ENCODE measurements around the gene NXPE3.

Gene NXPE3

DNA sequence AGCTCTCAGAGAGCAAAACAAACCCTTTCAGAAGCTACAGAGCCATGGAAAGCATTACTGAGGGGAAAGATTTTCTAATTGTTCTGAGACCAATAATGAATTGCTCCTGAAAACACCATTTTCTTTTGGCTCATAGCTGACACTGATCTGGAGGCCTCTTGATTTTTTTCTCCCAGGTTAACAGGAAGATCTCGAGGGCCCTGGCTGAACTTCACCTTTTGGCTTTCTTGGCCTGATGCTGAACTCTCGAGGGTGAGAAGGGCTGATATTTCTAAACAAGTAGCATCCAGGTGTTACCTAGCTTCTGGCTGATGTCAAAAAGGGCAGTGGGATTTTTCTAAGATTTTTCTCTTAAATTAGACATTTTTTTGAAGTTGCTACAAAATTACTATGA is 50.4 kb downstream of the NXPE3 start:
- DNase-seq (ENCODE audit: low read depth) = no peak
- TF ChIP-seq, protein P1, sequence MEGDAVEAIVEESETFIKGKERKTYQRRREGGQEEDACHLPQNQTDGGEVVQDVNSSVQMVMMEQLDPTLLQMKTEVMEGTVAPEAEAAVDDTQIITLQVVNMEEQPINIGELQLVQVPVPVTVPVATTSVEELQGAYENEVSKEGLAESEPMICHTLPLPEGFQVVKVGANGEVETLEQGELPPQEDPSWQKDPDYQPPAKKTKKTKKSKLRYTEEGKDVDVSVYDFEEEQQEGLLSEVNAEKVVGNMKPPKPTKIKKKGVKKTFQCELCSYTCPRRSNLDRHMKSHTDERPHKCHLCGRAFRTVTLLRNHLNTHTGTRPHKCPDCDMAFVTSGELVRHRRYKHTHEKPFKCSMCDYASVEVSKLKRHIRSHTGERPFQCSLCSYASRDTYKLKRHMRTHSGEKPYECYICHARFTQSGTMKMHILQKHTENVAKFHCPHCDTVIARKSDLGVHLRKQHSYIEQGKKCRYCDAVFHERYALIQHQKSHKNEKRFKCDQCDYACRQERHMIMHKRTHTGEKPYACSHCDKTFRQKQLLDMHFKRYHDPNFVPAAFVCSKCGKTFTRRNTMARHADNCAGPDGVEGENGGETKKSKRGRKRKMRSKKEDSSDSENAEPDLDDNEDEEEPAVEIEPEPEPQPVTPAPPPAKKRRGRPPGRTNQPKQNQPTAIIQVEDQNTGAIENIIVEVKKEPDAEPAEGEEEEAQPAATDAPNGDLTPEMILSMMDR (IDR thresholded peaks at IDR 0.05; ENCODE audit: control insufficient read depth, extremely low read depth, insufficient read depth) = no peak
- H3K4me3 ChIP-seq (ENCODE audit: low read depth, low read length) = no peak overlapping the region

DNA sequence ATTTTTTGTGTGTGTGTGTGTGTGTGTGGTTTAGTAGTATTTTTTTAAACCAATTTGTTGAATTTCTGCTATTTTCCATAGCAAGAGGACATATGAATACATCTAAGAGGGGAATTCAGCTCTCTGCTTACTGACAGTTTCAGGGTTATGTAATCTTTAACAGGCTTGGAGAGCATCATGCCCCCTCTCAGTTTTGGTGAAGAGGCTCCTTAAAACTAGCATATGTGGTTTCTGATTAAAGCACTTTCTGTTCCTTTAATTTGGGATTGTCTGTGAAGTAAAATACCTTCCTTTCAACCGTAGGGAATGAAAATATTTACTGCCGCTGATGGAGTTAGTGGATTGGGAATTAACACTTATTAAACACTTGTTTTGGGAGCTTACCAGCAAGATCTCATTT is 50.9 kb downstream of the NXPE3 start:
- H3K4me3 ChIP-seq (ENCODE audit: low read depth, low read length) = no peak overlapping the region
- no peak for DNase-seq (ENCODE audit: low read depth)
- TF ChIP-seq, protein P1 (IDR thresholded peaks at IDR 0.05; ENCODE audit: control insufficient read depth, extremely low read depth, insufficient read depth) = no peak

DNA sequence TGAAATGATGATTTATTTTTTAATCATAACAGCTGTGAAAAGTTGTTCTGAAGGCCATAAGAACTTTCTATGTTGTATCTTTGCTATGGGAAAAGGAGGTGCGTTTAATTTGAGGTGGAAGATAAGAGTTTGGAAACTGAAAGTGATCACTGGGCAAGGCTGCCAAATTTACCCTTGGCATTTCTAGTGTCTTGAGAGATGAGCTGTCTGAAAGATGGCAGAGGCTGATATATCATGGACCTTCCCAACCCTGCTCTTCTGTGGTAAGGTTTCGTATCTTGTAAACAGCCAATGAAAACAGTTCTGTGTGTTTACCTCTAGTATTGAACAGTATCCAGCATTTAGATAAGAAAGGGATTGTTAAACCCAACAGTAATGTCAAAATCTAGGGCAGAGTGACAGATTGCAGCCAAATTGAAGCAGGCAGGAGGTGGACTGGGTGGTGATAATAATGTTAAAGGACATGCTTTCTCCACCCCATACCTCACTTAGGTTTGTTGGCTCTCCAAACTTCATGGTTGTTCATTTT is 54.5 kb downstream of the NXPE3 start:
- no peak overlapping the region for H3K4me3 ChIP-seq (ENCODE audit: low read depth, low read length)
- no peak for DNase-seq (ENCODE audit: low read depth)
- TF ChIP-seq, protein P1 (IDR thresholded peaks at IDR 0.05; ENCODE audit: control insufficient read depth, extremely low read depth, insufficient read depth) = no peak

DNA sequence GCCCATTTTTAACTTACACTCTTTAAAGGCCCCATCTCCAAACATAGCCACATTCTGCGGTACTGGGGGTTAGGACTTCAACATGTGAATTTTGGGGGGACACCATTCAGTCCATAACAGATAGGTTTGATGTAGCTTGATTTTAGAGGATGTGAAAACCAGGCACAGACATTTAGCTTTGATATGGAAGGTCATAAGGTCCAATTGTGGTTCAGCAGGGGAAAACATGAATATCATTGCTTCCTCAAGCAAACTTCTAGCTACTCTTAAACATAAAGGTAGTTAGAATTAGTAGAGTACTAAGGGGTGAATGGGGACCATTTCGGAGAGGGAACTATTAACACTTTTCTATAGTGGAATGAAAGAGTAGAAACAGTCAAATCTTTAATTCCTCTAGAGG is 56.7 kb downstream of the NXPE3 start:
- TF ChIP-seq, protein P1 (IDR thresholded peaks at IDR 0.05; ENCODE audit: control insufficient read depth, extremely low read depth, insufficient read depth) = no peak
- DNase-seq (ENCODE audit: low read depth) = no peak
- H3K4me3 ChIP-seq (ENCODE audit: low read depth, low read length) = no peak overlapping the region

DNA sequence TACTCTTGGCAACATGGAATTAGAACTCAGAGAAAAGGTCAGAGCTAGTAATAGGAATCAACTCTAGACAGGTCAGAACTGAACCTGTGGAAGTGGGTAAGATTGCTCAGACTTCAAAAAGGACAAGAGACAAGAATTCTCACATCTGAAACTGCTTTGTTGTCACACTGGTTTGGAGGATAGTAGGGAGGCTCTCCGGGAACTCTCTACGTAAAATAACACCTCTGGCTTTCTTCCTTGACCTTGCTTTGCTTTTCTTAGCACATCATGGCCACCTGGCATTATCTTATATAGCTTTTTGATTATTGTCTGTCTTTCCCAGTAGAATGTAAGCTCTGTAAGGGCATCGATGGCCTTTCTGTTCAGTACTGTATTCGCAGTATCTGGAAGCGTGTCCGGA is 57.1 kb downstream of the NXPE3 start:
- no peak overlapping the region for H3K4me3 ChIP-seq (ENCODE audit: low read depth, low read length)
- TF ChIP-seq, protein P1 (IDR thresholded peaks at IDR 0.05; ENCODE audit: control insufficient read depth, extremely low read depth, insufficient read depth) = no peak
- no peak for DNase-seq (ENCODE audit: low read depth)

DNA sequence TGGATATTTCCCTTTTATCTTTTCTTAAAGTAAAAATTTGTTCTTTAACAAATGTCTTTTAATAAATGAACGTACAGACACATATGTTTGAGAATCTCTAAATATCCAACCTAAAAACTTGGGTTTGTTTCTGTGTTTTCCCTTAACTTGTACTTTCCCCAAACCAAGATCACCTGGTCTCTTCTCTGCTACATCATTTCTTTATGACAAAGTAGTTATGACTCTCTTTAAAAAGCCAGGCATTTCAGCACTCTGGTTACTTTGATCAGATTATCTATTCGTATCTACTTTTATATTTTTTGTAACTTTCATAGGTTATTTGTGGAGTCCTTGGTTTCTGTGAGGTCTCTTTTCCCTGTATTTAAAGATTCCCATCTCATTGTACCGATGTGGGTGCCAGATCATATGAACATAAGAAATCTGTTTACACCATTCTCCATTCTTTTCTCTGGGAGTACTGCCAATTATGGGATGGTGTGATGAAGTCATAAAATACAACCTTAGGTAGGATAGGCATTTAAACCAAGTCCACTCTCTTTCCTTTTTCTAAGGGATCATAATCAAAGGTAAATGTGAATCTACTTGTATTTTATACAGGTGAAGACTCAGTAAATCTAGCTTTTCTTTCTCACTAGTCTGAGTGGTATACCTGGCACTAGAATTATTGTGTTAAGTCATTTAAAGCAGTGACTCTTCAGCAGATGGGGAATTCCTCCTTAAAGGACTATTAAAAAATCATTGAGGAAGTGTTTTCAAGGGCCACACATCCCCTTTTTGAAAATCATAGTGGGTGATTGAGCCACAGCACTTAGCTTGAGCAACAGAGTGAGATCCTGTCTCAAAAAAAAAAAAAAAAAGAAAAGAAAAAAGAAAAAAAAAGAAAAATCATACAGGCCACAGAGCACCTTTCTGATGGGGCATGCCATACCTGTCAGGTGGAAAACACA is 57.9 kb downstream of the NXPE3 start:
- DNase-seq (ENCODE audit: low read depth) = peak; percentile 82

More for the DNA sequence above, 57.9 kb downstream of the NXPE3 start:
- no peak overlapping the region for H3K4me3 ChIP-seq (ENCODE audit: low read depth, low read length)
- TF ChIP-seq, protein P1 (IDR thresholded peaks at IDR 0.05; ENCODE audit: control insufficient read depth, extremely low read depth, insufficient read depth) = no peak

Data from LNCaP clone FGC (cell line).